ENCODE results near the gene SBF2. TPM values are rescaled to one million over a fixed set of nuclear protein-coding genes. Genes with fewer than 3 reads are reported as not detected.
A peak's percentile ranks its signal among the peaks of the same experiment; 100 is the strongest.

SBF2 gene
- total RNA-seq, 1 donor from 2014 or later, result 30.7 TPM

- Mint-ChIP-seq H3K4me3 (ENCODE audit: unreplicated experiment) (no peak overlapping the region), H3K27me3 (ENCODE audit: unreplicated experiment) (no peaks in the 10 kb centered on the region), H3K36me3 (ENCODE audit: unreplicated experiment) (peaks cover 13% of the 10 kb centered on the region), H3K9me3 (ENCODE audit: unreplicated experiment) (peaks cover 5% of the 10 kb centered on the region), H3K4me1 (ENCODE audit: low read depth, unreplicated experiment) (no peaks in the 10 kb centered on the region), H3K27ac (ENCODE audit: unreplicated experiment) (no peak overlapping the region)
- DNase-seq, result no peak
- no peak for TF ChIP-seq CTCF (IDR thresholded peaks at IDR 0.05; ENCODE audit: partially characterized antibody, unreplicated experiment)
Observed at GRCh38 chr11:10201343-10201742, 92.7 kb downstream of the SBF2 start.

GRCh38 chr11:10197091-10197490, 96.9 kb downstream of the SBF2 start:
- Mint-ChIP-seq H3K36me3 (ENCODE audit: unreplicated experiment) (no peaks in the 10 kb centered on the region), H3K4me3 (ENCODE audit: unreplicated experiment) (no peak overlapping the region), H3K27ac (ENCODE audit: unreplicated experiment) (no peak overlapping the region), H3K4me1 (ENCODE audit: low read depth, unreplicated experiment) (no peaks in the 10 kb centered on the region), H3K27me3 (ENCODE audit: unreplicated experiment) (no peaks in the 10 kb centered on the region), H3K9me3 (ENCODE audit: unreplicated experiment) (no peaks in the 10 kb centered on the region)
- no peak for TF ChIP-seq CTCF (IDR thresholded peaks at IDR 0.05; ENCODE audit: partially characterized antibody, unreplicated experiment)
- DNase-seq, result no peak

DNA sequence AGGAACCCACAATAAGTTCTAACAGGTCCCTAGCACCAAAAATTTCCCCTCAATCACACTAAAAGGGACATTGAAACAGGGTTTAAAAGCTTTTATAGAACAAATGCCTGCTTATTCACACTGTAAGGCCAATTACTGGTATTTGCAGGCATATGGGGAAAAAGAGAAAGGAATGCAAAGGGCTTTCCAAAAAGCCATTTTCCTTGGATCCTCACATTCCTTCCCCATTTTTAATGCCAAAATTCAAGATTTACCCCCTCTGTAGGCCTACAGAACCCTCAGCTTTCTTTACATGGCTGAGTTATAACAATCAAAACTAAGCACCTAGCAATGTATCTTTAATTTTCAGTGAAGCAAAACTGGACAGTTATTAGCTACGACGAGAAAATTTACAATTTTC, 102.0 kb downstream of the SBF2 start:
- H3K9me3 Mint-ChIP-seq (ENCODE audit: unreplicated experiment), result no peaks in the 10 kb centered on the region
- TF ChIP-seq CTCF (IDR thresholded peaks at IDR 0.05; ENCODE audit: partially characterized antibody, unreplicated experiment), result no peak
- no peak overlapping the region for H3K4me3 Mint-ChIP-seq (ENCODE audit: unreplicated experiment)
- H3K27me3 Mint-ChIP-seq (ENCODE audit: unreplicated experiment), result no peaks in the 10 kb centered on the region
- no peaks in the 10 kb centered on the region for H3K36me3 Mint-ChIP-seq (ENCODE audit: unreplicated experiment)
- no peak overlapping the region for H3K27ac Mint-ChIP-seq (ENCODE audit: unreplicated experiment)
- H3K4me1 Mint-ChIP-seq (ENCODE audit: low read depth, unreplicated experiment), result no peaks in the 10 kb centered on the region
- no peak for DNase-seq

- Mint-ChIP-seq H3K27ac (ENCODE audit: unreplicated experiment) (no peak overlapping the region), H3K27me3 (ENCODE audit: unreplicated experiment) (no peaks in the 10 kb centered on the region)
Observed at GRCh38 chr11:10181811-10182210, 112.2 kb downstream of the SBF2 start.

GRCh38 chr11:10164621-10165020, 129.4 kb downstream of the SBF2 start:
- Mint-ChIP-seq H3K9me3 (ENCODE audit: unreplicated experiment) (peaks cover 2% of the 10 kb centered on the region), H3K27me3 (ENCODE audit: unreplicated experiment) (peaks cover 2% of the 10 kb centered on the region), H3K27ac (ENCODE audit: unreplicated experiment) (no peak overlapping the region), H3K4me3 (ENCODE audit: unreplicated experiment) (no peak overlapping the region), H3K36me3 (ENCODE audit: unreplicated experiment) (no peaks in the 10 kb centered on the region), H3K4me1 (ENCODE audit: low read depth, unreplicated experiment) (no peaks in the 10 kb centered on the region)
- TF ChIP-seq CTCF (IDR thresholded peaks at IDR 0.05; ENCODE audit: partially characterized antibody, unreplicated experiment), result no peak
- no peak for DNase-seq

More at GRCh38 chr11:10181811-10182210, 112.2 kb downstream of the SBF2 start:
- H3K4me1 Mint-ChIP-seq (ENCODE audit: low read depth, unreplicated experiment), result no peaks in the 10 kb centered on the region
- H3K9me3 Mint-ChIP-seq (ENCODE audit: unreplicated experiment), result no peaks in the 10 kb centered on the region
- no peak for DNase-seq
- H3K36me3 Mint-ChIP-seq (ENCODE audit: unreplicated experiment), result no peaks in the 10 kb centered on the region
- TF ChIP-seq CTCF (IDR thresholded peaks at IDR 0.05; ENCODE audit: partially characterized antibody, unreplicated experiment), result peak; percentile 15
- H3K4me3 Mint-ChIP-seq (ENCODE audit: unreplicated experiment), result no peak overlapping the region

Measured in glutamatergic neuron (in vitro differentiated cells).